Endometrial microvascular endothelial cells (primary cell): Measurements from ENCODE around the gene PUSL1. TPM values are rescaled to one million over a fixed set of nuclear protein-coding genes. Genes with fewer than 3 reads are reported as not detected.

ENCODE experiments used
- in situ Hi-C: cut with HindIII; loops from 2 replicates; pipeline ENCODE4 v1.10.0; 2017; ENCODE audit warnings: low sequenced_read_pairs, low pct_unique_long_range_greater_than_20kb; ENCODE audit errors: inconsistent ontology term
- total RNA-seq: library from RNA; depleted of rRNA; stranded (reverse); fragments of >200 nt; gene quantifications from one replicate; pipeline ENCODE4 v1.2.3, GENCODE V29; 2015; ENCODE audit errors: inconsistent ontology term

PUSL1 gene
- total RNA-seq, 1 donor from 2014 or later: 21.4 TPM

GRCh38 chr1:1357871-1358432 is 49.6 kb downstream of the PUSL1 start:
- in situ Hi-C loops: no loop called here

DNA sequence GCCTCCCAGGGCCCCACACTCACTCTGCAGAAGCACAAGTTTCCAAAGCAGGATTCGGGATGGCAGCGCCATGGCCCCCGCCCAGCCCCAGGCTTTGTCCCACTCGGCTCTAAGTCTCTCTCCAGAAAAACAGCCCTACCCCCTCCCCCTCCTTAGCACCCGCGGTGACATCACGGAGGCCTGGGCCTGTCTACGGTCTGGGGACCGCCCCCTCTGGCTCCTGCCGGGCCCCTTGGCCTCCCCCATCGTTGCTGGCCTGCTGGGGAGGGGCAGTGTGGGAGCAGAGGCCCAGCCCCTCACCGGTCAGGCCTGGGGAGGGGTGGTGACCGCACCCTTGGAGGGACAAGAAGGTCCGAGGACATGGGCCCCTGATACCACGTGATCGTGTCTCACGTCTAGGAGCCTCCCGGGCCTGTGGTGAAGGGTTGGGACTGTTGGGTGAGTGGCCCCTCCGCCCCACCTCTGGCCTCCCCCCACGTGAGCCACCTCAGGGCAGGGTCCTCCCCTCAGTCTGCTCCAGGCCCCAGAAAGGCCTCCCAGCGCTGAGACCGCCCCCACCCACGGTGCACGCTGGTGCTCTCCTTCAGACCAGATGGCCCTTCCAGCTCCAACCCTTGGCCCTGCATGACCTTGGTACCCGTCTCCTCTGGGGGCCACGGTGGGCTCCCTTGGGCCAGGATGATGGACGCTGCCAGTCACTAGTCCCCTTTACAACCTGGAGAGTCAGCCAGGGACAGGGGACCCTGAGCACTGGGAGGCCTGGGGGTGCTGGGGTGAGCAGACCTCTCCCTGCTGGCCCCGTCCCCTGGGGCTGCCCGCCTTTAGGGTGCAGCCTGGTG is 50.3 kb downstream of the PUSL1 start, which contains the start of gene MXRA8:
Gene MXRA8, minus strand, starts transcription at position 123 of the 839 bp plus-strand sequence. Its CDS starts 51 bp downstream, at position 72.
- in situ Hi-C loops: no loop called here

GRCh38 chr1:1359308-1359663 is 50.9 kb downstream of the PUSL1 start:
- in situ Hi-C loops: no loop called here

- in situ Hi-C loops: no loop called here
Measured at GRCh38 chr1:1359664-1360468, 51.5 kb downstream of the PUSL1 start.

- in situ Hi-C loops: no loop called here
Measured at GRCh38 chr1:1360506-1361169, 52.2 kb downstream of the PUSL1 start.

Other genes with a start within 250 kb of the PUSL1 start
- not detected for gene RNF223, start 234.3 kb upstream of the PUSL1 start, total RNA-seq
- 22.3 TPM for gene C1orf159, start 192.5 kb upstream of the PUSL1 start, total RNA-seq
- gene TTLL10, start 134.7 kb upstream of the PUSL1 start, total RNA-seq: not detected
- not detected for gene TNFRSF18, start 102.0 kb upstream of the PUSL1 start, total RNA-seq
- not detected for gene TNFRSF4, start 94.4 kb upstream of the PUSL1 start, total RNA-seq
- gene SDF4, start 76.6 kb upstream of the PUSL1 start, total RNA-seq: 186 TPM
- 23.9 TPM for gene B3GALT6, start 76.4 kb upstream of the PUSL1 start, total RNA-seq
- gene C1QTNF12, start 61.9 kb upstream of the PUSL1 start, total RNA-seq: not detected
- gene UBE2J2, start 34.7 kb upstream of the PUSL1 start, total RNA-seq: 47.6 TPM
- gene SCNN1D, start 28.2 kb upstream of the PUSL1 start, total RNA-seq: under 0.01 TPM
- gene ACAP3, start 667 bp upstream of the PUSL1 start, total RNA-seq: 28.7 TPM
- 99.3 TPM for gene INTS11, start 16.1 kb downstream of the PUSL1 start, total RNA-seq
- gene CPTP, start 16.2 kb downstream of the PUSL1 start, total RNA-seq: 31.2 TPM
- under 0.01 TPM for gene TAS1R3, start 22.7 kb downstream of the PUSL1 start, total RNA-seq
- gene DVL1, start 40.8 kb downstream of the PUSL1 start, total RNA-seq: 41.8 TPM
- 4.0 TPM for gene MXRA8, start 50.0 kb downstream of the PUSL1 start, total RNA-seq
- gene AURKAIP1, start 66.6 kb downstream of the PUSL1 start, total RNA-seq: 153 TPM
- 85.4 TPM for gene CCNL2, start 90.7 kb downstream of the PUSL1 start, total RNA-seq
- 180 TPM for gene MRPL20, start 98.7 kb downstream of the PUSL1 start, total RNA-seq
- 2.0 TPM for gene ANKRD65, start 112.7 kb downstream of the PUSL1 start, total RNA-seq
- 27.5 TPM for gene VWA1, start 127.1 kb downstream of the PUSL1 start, total RNA-seq
- gene ATAD3C, start 141.1 kb downstream of the PUSL1 start, total RNA-seq: under 0.01 TPM
- gene ATAD3B, start 163.2 kb downstream of the PUSL1 start, total RNA-seq: 34.4 TPM
- 67.8 TPM for gene ATAD3A, start 203.6 kb downstream of the PUSL1 start, total RNA-seq
- gene TMEM240, start 232.0 kb downstream of the PUSL1 start, total RNA-seq: 1.0 TPM